ENCODE measurements around the gene TSC22D4. TPM values are rescaled to one million over a fixed set of nuclear protein-coding genes. Genes with fewer than 3 reads are reported as not detected.
A peak's percentile ranks its signal among the peaks of the same experiment; 100 is the strongest.

The TSC22D4 gene
- polyA plus RNA-seq, 3 donors = 23.8 to 91.5 (median 26.3) TPM

DNA sequence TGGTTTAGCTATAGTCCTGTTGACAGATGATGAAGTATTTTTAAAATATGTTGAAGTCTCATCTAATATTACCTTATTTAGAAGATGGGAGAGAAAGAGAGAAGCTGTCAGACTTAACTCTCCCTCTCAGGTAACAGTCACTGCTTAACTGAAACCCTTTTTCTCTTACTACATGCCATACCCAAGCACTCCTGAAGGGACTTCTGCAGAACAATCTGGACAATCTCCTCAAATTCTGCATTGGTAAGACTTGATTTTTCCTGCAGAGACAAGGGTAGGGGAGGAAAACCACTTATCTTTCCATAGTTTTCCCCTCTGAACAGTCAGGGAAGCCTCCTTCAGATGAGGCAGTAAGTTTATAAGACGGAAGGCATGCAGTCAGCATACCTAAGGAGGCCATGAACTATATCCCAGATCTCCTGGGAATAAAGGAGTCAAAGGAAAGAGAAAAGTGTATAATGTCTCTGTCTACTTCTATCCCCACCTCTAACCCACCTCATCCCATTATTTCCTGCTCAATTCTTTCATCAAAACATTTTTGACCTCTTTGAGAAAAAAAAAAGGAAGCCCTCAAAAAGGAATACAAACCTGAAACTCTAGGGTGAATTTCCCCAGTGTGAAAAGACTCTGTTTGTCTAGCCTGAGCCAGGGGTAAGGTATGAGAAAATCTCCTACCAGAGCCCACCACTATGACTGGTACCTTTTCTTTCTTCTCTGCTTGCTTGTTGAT, 59.9 kb downstream of the TSC22D4 start:
- TF ChIP-seq, protein P1, sequence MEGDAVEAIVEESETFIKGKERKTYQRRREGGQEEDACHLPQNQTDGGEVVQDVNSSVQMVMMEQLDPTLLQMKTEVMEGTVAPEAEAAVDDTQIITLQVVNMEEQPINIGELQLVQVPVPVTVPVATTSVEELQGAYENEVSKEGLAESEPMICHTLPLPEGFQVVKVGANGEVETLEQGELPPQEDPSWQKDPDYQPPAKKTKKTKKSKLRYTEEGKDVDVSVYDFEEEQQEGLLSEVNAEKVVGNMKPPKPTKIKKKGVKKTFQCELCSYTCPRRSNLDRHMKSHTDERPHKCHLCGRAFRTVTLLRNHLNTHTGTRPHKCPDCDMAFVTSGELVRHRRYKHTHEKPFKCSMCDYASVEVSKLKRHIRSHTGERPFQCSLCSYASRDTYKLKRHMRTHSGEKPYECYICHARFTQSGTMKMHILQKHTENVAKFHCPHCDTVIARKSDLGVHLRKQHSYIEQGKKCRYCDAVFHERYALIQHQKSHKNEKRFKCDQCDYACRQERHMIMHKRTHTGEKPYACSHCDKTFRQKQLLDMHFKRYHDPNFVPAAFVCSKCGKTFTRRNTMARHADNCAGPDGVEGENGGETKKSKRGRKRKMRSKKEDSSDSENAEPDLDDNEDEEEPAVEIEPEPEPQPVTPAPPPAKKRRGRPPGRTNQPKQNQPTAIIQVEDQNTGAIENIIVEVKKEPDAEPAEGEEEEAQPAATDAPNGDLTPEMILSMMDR (IDR thresholded peaks at IDR 0.05) = no peak
- Histone ChIP-seq H3K27me3 (ENCODE audit: control insufficient read depth in 2 of 2, insufficient read depth in 2 of 2, low read length in 2 of 2) (no peaks in the 10 kb centered on the region), H3K9ac (ENCODE audit: insufficient read depth, low read length, poor library complexity, severe bottlenecking) (no peak overlapping the region), H3K4me3 (replicated peaks in 1 of 3; ENCODE audit: low read depth in 2 of 3, low read length in 3 of 3) (no peak overlapping the region), H4K20me1 (ENCODE audit: insufficient read depth, low read length) (peaks cover 7% of the 10 kb centered on the region), H3K36me3 (replicated peaks in 1 of 2; ENCODE audit: control insufficient read depth in 1 of 2, insufficient read depth in 2 of 2, low read length in 2 of 2) (peaks cover 50 to 93% of the 10 kb centered on the region in 2 donors), H3K4me1 (ENCODE audit: control insufficient read depth in 1 of 2, insufficient read depth in 2 of 2, low read length in 2 of 2) (no peaks in the 10 kb centered on the region), H3K4me2 (replicated peaks; ENCODE audit: extremely low read depth, low read length, poor library complexity, severe bottlenecking) (no peak overlapping the region), H3K9me3 (replicated peaks in 1 of 2; ENCODE audit: control insufficient read depth in 1 of 2, insufficient read depth in 1 of 2, low read length in 2 of 2) (no peaks in the 10 kb centered on the region), H3K27ac (ENCODE audit: low read depth in 1 of 2, low read length in 2 of 2) (no peak overlapping the region), H3K79me2 (ENCODE audit: insufficient read depth, low read length) (no peaks in the 10 kb centered on the region), H2AFZ (ENCODE audit: insufficient read depth, low read depth, low read length, poor library complexity, severe bottlenecking) (no peak overlapping the region)
- intact Hi-C loops (cut with micrococcal nuclease) = no loop called here
- Mint-ChIP-seq H3K4me3 (no peak overlapping the region), H3K36me3 (peaks cover 78 to 91% of the 10 kb centered on the region in 2 donors), H3K9me3 (no peaks in the 10 kb centered on the region), H3K4me1 (peaks cover 2% of the 10 kb centered on the region), H3K27ac (peak overlapping the region in 2 of 7 donors; percentile 4 to 22), H3K27me3 (ENCODE audit: low read depth in 3 of 3) (peaks cover 0 to 2% (median 0%) of the 10 kb centered on the region in 3 donors)
- DNase-seq = no peak
- no CpG with 5 or more reads among the region's 1 CpG for WGBS (ENCODE audit: insufficient coverage)

Other genes starting within 250 kb of the TSC22D4 start
- gene SPDYE3, start 171.5 kb downstream of the TSC22D4 start, polyA plus RNA-seq = 1 to 10 TPM in 1 of 3 donors, under 1 TPM in 1, not detected in 1; 0.58 to 1.2 TPM
- 10 to 100 TPM in 1 of 3 donors, 1 to 10 TPM in 2; 1.7 to 62.6 (median 2.2) TPM for gene PILRB, start 121.1 kb downstream of the TSC22D4 start, polyA plus RNA-seq
- 100 to 1,000 TPM; 316 to 491 (median 364) TPM for gene PILRA, start 105.7 kb downstream of the TSC22D4 start, polyA plus RNA-seq
- 1 to 10 TPM in 2 of 3 donors, under 1 TPM in 1; 0.60 to 1.9 (median 1.2) TPM for gene ZCWPW1, start 50.5 kb downstream of the TSC22D4 start, polyA plus RNA-seq
- gene MEPCE, start 49.4 kb downstream of the TSC22D4 start, polyA plus RNA-seq = 10 to 100 TPM in 1 of 3 donors, 1 to 10 TPM in 2; 2.9 to 43.2 (median 3.3) TPM
- gene PPP1R35, start 42.7 kb downstream of the TSC22D4 start, polyA plus RNA-seq = 10 to 100 TPM in 2 of 3 donors, 1 to 10 TPM in 1; 8.1 to 35.0 (median 14.6) TPM
- gene SPACDR, start 15.0 kb downstream of the TSC22D4 start, polyA plus RNA-seq = 1 to 10 TPM in 1 of 3 donors, under 1 TPM in 1, not detected in 1; 0.40 to 2.5 TPM
- not detected for gene NYAP1, start 4.7 kb upstream of the TSC22D4 start, polyA plus RNA-seq
- 1 to 10 TPM; 1.3 to 1.8 (median 1.8) TPM for gene AGFG2, start 60.0 kb upstream of the TSC22D4 start, polyA plus RNA-seq
- 10 to 100 TPM in 1 of 3 donors, not detected in 2; 67.2 TPM for gene SAP25, start 94.7 kb upstream of the TSC22D4 start, polyA plus RNA-seq
- gene LRCH4, start 106.9 kb upstream of the TSC22D4 start, polyA plus RNA-seq = 100 to 1,000 TPM; 132 to 286 (median 134) TPM
- gene FBXO24, start 107.1 kb upstream of the TSC22D4 start, polyA plus RNA-seq = 1 to 10 TPM in 1 of 3 donors, under 1 TPM in 2; 0.42 to 1.2 (median 0.69) TPM
- gene PCOLCE, start 123.1 kb upstream of the TSC22D4 start, polyA plus RNA-seq = 1 to 10 TPM in 1 of 3 donors, under 1 TPM in 2; 0.18 to 3.1 (median 0.58) TPM
- 10 to 100 TPM; 12.7 to 15.5 (median 13.3) TPM for gene MOSPD3, start 133.3 kb upstream of the TSC22D4 start, polyA plus RNA-seq
- gene TFR2, start 162.3 kb upstream of the TSC22D4 start, polyA plus RNA-seq = 1 to 10 TPM in 1 of 3 donors, under 1 TPM in 1, not detected in 1; 0.79 to 1.4 TPM
- not detected for gene ACTL6B, start 177.2 kb upstream of the TSC22D4 start, polyA plus RNA-seq
- gene GNB2, start 194.5 kb upstream of the TSC22D4 start, polyA plus RNA-seq = 100 to 1,000 TPM in 1 of 3 donors, 10 to 100 TPM in 2; 90.0 to 436 (median 94.6) TPM
- 10 to 100 TPM in 1 of 3 donors, under 1 TPM in 2; 0.30 to 30.6 (median 0.34) TPM for gene GIGYF1, start 215.0 kb upstream of the TSC22D4 start, polyA plus RNA-seq
- 10 to 100 TPM; 11.1 to 48.5 (median 41.6) TPM for gene POP7, start 226.9 kb upstream of the TSC22D4 start, polyA plus RNA-seq
- gene EPO, start 241.3 kb upstream of the TSC22D4 start, polyA plus RNA-seq = not detected

All from CD14-positive monocyte (primary cell).